ENCODE measurements around the gene SH3GL3.

SH3GL3 gene

GRCh38 chr15:83665480-83665879, 218.3 kb downstream of the SH3GL3 start:
- no peak for DNase-seq (ENCODE audit: low read depth, low spot score)
